ENCODE measurements around the gene PPP1R8.

The PPP1R8 gene

DNA sequence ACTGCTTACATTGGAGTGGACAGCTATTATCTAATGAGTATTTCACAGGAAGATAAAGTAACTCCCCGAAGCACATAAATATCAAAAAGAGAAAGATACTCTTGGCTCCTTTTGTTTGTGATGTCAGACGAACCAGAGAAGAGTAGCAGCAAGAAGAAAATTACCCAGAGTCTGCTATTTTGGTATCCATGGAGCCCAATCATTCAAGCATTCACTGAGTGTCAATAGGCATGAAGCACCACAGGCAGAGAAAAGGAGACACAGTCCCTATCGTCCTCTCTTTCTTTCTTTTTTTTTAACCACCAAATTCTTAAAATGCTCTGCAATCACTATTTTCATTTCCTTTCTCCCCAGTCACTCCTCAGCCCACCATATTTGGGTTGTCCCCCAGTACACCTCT is 63.9 kb downstream of the PPP1R8 start:
- DNase-seq (ENCODE audit: low read depth): no peak
